ENCODE measurements around the gene GPR26.

The GPR26 gene

GRCh38 chr10:123643315-123643714, 22.8 kb upstream of the GPR26 start:
- H3K4me3 ChIP-seq (ENCODE audit: control insufficient read depth, low read depth, low read length) = no peak overlapping the region
- no peak for DNase-seq (ENCODE audit: low read depth)
- TF ChIP-seq CTCF (IDR thresholded peaks at IDR 0.05; ENCODE audit: control insufficient read depth, insufficient read depth, low read depth, low read length, missing control alignments) = no peak

- no peak for DNase-seq (ENCODE audit: low read depth)
- TF ChIP-seq CTCF (IDR thresholded peaks at IDR 0.05; ENCODE audit: control insufficient read depth, insufficient read depth, low read depth, low read length, missing control alignments) = no peak
- H3K4me3 ChIP-seq (ENCODE audit: control insufficient read depth, low read depth, low read length) = no peak overlapping the region
Observed at GRCh38 chr10:123645016-123645415, 21.1 kb upstream of the GPR26 start.

- TF ChIP-seq CTCF (IDR thresholded peaks at IDR 0.05; ENCODE audit: control insufficient read depth, insufficient read depth, low read depth, low read length, missing control alignments) = no peak
- no peak for DNase-seq (ENCODE audit: low read depth)
- no peak overlapping the region for H3K4me3 ChIP-seq (ENCODE audit: control insufficient read depth, low read depth, low read length)
Observed at GRCh38 chr10:123645615-123646014, 20.5 kb upstream of the GPR26 start.

- DNase-seq (ENCODE audit: low read depth) = no peak
- TF ChIP-seq CTCF (IDR thresholded peaks at IDR 0.05; ENCODE audit: control insufficient read depth, insufficient read depth, low read depth, low read length, missing control alignments) = no peak
- H3K4me3 ChIP-seq (ENCODE audit: control insufficient read depth, low read depth, low read length) = no peak overlapping the region
Observed at GRCh38 chr10:123648595-123648994, 17.6 kb upstream of the GPR26 start.

- no peak for TF ChIP-seq CTCF (IDR thresholded peaks at IDR 0.05; ENCODE audit: control insufficient read depth, insufficient read depth, low read depth, low read length, missing control alignments)
- no peak overlapping the region for H3K4me3 ChIP-seq (ENCODE audit: control insufficient read depth, low read depth, low read length)
- no peak for DNase-seq (ENCODE audit: low read depth)
Observed at GRCh38 chr10:123649676-123650075, 16.5 kb upstream of the GPR26 start.

GRCh38 chr10:123651421-123652047, 14.6 kb upstream of the GPR26 start:
- no peak overlapping the region for H3K4me3 ChIP-seq (ENCODE audit: control insufficient read depth, low read depth, low read length)
- no peak for DNase-seq (ENCODE audit: low read depth)
- TF ChIP-seq CTCF (IDR thresholded peaks at IDR 0.05; ENCODE audit: control insufficient read depth, insufficient read depth, low read depth, low read length, missing control alignments) = no peak

- DNase-seq (ENCODE audit: low read depth) = no peak
- no peak overlapping the region for H3K4me3 ChIP-seq (ENCODE audit: control insufficient read depth, low read depth, low read length)
- peak; percentile 8 for TF ChIP-seq CTCF (IDR thresholded peaks at IDR 0.05; ENCODE audit: control insufficient read depth, insufficient read depth, low read depth, low read length, missing control alignments)
Observed at GRCh38 chr10:123655751-123656150, 10.4 kb upstream of the GPR26 start.
